SK-N-SH treated with all-trans-retinoic acid at 6 μM for 48 hours (cell line): Measurements from ENCODE around the gene FTO.

Source experiments
- ATAC-seq: fragments of 200-7000 bp; cut with Tn5 transposase; 3 replicates; pipeline ENCODE4 v1.9.1; 2020; ENCODE audit warnings: mild to moderate bottlenecking, moderate library complexity
- ARNTL ChIP-seq: fragments of 450-650 bp; formaldehyde crosslinking; IDR thresholded peaks from 2 replicates; pipeline ENCODE4 v1.5.0; 2020; ENCODE audit warnings: low read depth, mild to moderate bottlenecking, moderate library complexity, borderline replicate concordance
- BACH2 ChIP-seq: fragments of 250-450 bp; sonication (Bioruptor Pico); IDR thresholded peaks from 2 replicates; pipeline ENCODE4 v1.9.0; 2021; ENCODE audit warnings: mild to moderate bottlenecking, borderline replicate concordance
- CSDC2 ChIP-seq: fragments of 250-450 bp; sonication (Bioruptor Pico); IDR thresholded peaks from 2 replicates; pipeline ENCODE4 v1.5.0; 2020; ENCODE audit warnings: mild to moderate bottlenecking, moderate library complexity
- ESRRG ChIP-seq: fragments of 250-450 bp; sonication (Bioruptor Pico); IDR thresholded peaks from 2 replicates; pipeline ENCODE4 v1.6.1; 2021; ENCODE audit warnings: mild to moderate bottlenecking
- GLIS3 ChIP-seq: fragments of 250-450 bp; sonication (Bioruptor Pico); IDR thresholded peaks from 2 replicates; pipeline ENCODE4 v1.5.0; 2020; ENCODE audit warnings: mild to moderate bottlenecking, moderate library complexity
- ISL1 ChIP-seq: fragments of 250-450 bp; sonication (Bioruptor Pico); IDR thresholded peaks from 2 replicates; pipeline ENCODE4 v2.1.2; 2022; ENCODE audit warnings: mild to moderate bottlenecking, moderate library complexity
- OSR1 ChIP-seq: fragments of 250-450 bp; sonication (Bioruptor Pico); IDR thresholded peaks from 2 replicates; pipeline ENCODE4 v1.8.0; 2022; ENCODE audit warnings: moderate library complexity, mild to moderate bottlenecking, inconsistent platforms
- PATZ1 ChIP-seq: fragments of 250-450 bp; sonication (Bioruptor Pico); IDR thresholded peaks from 2 replicates; pipeline ENCODE4 v1.8.0; 2020; ENCODE audit warnings: mild to moderate bottlenecking, moderate library complexity, borderline replicate concordance
- PPARA ChIP-seq: fragments of 250-450 bp; sonication (Bioruptor Pico); IDR thresholded peaks from 2 replicates; pipeline ENCODE4 v1.5.0; 2020; ENCODE audit warnings: mild to moderate bottlenecking, borderline replicate concordance
- RARB ChIP-seq: fragments of 250-450 bp; sonication (Bioruptor Pico); IDR thresholded peaks from 2 replicates; pipeline ENCODE4 v1.8.0; 2021; ENCODE audit warnings: mild to moderate bottlenecking, moderate library complexity
- SNAI2 ChIP-seq: fragments of 250-450 bp; sonication (Bioruptor Pico); IDR thresholded peaks from 2 replicates; pipeline ENCODE4 v1.5.0; 2020; ENCODE audit warnings: mild to moderate bottlenecking, moderate library complexity
- TCF4 ChIP-seq: fragments of 250-450 bp; sonication (Bioruptor Pico); IDR thresholded peaks from 2 replicates; pipeline ENCODE4 v1.8.0; 2021; ENCODE audit warnings: mild to moderate bottlenecking, moderate library complexity, borderline replicate concordance
- TOX ChIP-seq: fragments of 250-450 bp; sonication (Bioruptor Pico); IDR thresholded peaks from 2 replicates; pipeline ENCODE4 v1.8.0; 2021; ENCODE audit warnings: mild to moderate bottlenecking, moderate library complexity, borderline replicate concordance
- TSHZ2 ChIP-seq: fragments of 250-450 bp; sonication (Bioruptor Pico); IDR thresholded peaks from 2 replicates; pipeline ENCODE4 v1.5.0; 2020; ENCODE audit warnings: mild to moderate bottlenecking, moderate library complexity
- ZC3H10 ChIP-seq: fragments of 250-450 bp; sonication (Bioruptor Pico); IDR thresholded peaks from 2 replicates; pipeline ENCODE4 v1.5.1; 2021; ENCODE audit warnings: mild to moderate bottlenecking, moderate library complexity
- ZFP3 ChIP-seq: fragments of 250-450 bp; sonication (Bioruptor Pico); IDR thresholded peaks from 2 replicates; pipeline ENCODE4 v1.5.0; 2020; ENCODE audit warnings: mild to moderate bottlenecking, moderate library complexity
- ZFP30 ChIP-seq: fragments of 450-650 bp; formaldehyde crosslinking; IDR thresholded peaks from 2 replicates; pipeline ENCODE4 v1.5.0; 2022; ENCODE audit warnings: mild to moderate bottlenecking, moderate library complexity
- ZNF565 ChIP-seq: fragments of 450-650 bp; formaldehyde crosslinking; conservative IDR thresholded peaks from 2 replicates; pipeline ENCODE4 v1.5.0; 2020; ENCODE audit warnings: low read depth, mild to moderate bottlenecking, moderate library complexity
- ZNF70 ChIP-seq: fragments of 450-650 bp; formaldehyde crosslinking; IDR thresholded peaks from 2 replicates; pipeline ENCODE4 v1.5.0; 2020; ENCODE audit warnings: mild to moderate bottlenecking, moderate library complexity
- ZNF8 ChIP-seq: fragments of 450-650 bp; formaldehyde crosslinking; IDR thresholded peaks from 2 replicates; pipeline ENCODE4 v1.5.0; 2020; ENCODE audit warnings: mild to moderate bottlenecking, moderate library complexity
- TF ChIP-seq, protein P1 (sequence below): fragments of 250-450 bp; sonication (Bioruptor Pico); IDR thresholded peaks from 2 replicates; pipeline ENCODE4 v1.5.1; 2021; ENCODE audit warnings: mild to moderate bottlenecking, moderate library complexity
- TF ChIP-seq, protein P2 (sequence below): fragments of 250-450 bp; sonication (Bioruptor Pico); IDR thresholded peaks from 2 replicates; pipeline ENCODE4 v1.8.0; 2021; ENCODE audit warnings: low read depth, mild to moderate bottlenecking, moderate library complexity, borderline replicate concordance

FTO gene

GRCh38 chr16:54006693-54007092, 302.7 kb downstream of the FTO start:
- TF ChIP-seq GLIS3 (CRISPR knock-in tag) (no peak), ZFP30 (CRISPR knock-in tag) (no peak), TSHZ2 (CRISPR knock-in tag) (no peak), ISL1 (CRISPR knock-in tag) (no peak), BACH2 (no peak), PATZ1 (CRISPR knock-in tag) (no peak), ARNTL (no peak), OSR1 (no peak), ZNF8 (CRISPR knock-in tag) (no peak)
- no peak for ATAC-seq

DNA sequence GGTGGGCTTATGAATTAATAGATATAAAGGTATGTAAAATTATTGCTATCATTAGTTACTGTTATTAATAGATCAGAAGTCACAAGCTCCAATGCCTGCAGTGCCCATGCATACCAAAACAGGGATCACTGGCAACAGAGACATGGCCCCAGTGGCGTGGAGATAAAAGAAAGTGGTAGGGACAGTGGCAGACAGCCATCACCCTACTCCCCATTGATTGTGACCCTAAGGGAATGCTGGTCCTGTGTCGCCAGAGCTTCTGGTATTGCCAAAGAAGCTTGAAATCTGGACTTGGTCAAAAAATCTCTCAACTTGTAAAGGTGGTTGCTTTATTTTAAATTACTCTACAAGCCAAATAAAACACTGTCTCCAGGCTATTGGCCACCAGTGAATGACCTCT, 303.5 kb downstream of the FTO start:
- TF ChIP-seq ZNF565, result no peak
- TF ChIP-seq ISL1 (CRISPR knock-in tag), result no peak
- no peak for TF ChIP-seq TCF4 (CRISPR knock-in tag)
- TF ChIP-seq ESRRG (CRISPR knock-in tag), result no peak
- TF ChIP-seq BACH2, result no peak
- TF ChIP-seq ZFP3 (CRISPR knock-in tag), result no peak
- TF ChIP-seq GLIS3 (CRISPR knock-in tag), result no peak
- TF ChIP-seq TSHZ2 (CRISPR knock-in tag), result no peak
- TF ChIP-seq PPARA (CRISPR knock-in tag), result no peak
- no peak for TF ChIP-seq SNAI2 (CRISPR knock-in tag)
- TF ChIP-seq RARB (CRISPR knock-in tag), result no peak
- TF ChIP-seq ZNF8 (CRISPR knock-in tag), result no peak
- TF ChIP-seq CSDC2 (CRISPR knock-in tag), result no peak
- TF ChIP-seq ZFP30 (CRISPR knock-in tag), result no peak
- no peak for TF ChIP-seq OSR1
- TF ChIP-seq, all 23 proteins: peak for 0
- no peak for ATAC-seq

DNA sequence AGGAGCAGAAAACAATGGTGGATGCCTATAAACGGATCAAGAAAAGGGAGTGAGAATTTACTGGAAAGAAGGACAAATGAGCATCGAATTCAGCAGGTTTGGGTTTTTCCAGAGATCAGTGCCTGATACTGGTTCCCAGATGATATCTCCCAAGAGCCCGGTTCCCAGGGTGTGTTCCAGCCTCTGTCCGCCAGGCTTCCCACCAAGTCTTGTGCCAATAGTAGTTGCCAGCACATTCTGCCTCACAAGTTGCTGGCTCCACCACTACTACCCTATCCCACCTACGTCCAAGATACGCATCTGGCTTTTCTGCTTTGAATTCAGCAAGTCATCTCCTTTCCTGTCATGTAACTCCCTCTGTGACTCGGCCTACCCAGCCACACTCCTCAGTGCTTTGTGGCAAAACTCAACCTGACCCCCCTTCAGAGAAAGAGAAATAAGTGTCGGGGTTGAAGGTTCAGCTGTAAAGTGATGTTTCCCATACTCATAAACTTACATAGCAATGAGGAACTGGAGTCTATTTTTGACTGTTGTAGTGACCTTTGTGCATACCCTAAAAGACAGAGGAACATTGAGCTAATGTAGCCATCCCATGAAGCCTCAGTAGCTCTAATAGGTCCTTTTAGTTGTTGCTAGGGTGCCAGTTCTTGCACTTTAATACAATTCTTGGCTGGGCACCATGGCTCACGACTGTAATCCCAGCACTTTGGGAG, 305.7 kb downstream of the FTO start:
- TF ChIP-seq ZFP30 (CRISPR knock-in tag) (no peak), RARB (CRISPR knock-in tag) (no peak), ZNF565 (no peak)
- ATAC-seq, result no peak

- ATAC-seq, result no peak
- TF ChIP-seq SNAI2 (CRISPR knock-in tag) (no peak), ZNF565 (no peak), GLIS3 (CRISPR knock-in tag) (no peak)
Measured at GRCh38 chr16:54015147-54015546, 311.2 kb downstream of the FTO start.

DNA sequence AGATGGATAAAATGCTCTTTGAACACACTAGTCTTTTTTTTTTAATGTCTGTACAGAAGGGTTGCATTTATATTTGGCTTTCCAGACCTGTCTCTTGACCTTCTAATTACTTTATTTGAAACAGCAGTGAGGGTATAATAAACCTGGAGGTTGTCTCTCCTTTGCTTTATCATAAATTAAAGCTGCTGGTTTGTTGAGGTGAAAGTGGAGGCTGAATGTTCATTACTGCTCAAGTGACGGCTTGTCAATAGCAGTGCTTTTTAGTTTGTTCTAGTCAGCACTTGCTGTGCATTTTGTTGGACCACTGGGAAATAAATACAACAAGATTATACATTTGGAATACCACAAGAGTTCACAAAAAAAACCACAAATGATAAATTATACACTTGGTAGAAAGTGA, 318.4 kb downstream of the FTO start:
- TF ChIP-seq, protein P1, sequence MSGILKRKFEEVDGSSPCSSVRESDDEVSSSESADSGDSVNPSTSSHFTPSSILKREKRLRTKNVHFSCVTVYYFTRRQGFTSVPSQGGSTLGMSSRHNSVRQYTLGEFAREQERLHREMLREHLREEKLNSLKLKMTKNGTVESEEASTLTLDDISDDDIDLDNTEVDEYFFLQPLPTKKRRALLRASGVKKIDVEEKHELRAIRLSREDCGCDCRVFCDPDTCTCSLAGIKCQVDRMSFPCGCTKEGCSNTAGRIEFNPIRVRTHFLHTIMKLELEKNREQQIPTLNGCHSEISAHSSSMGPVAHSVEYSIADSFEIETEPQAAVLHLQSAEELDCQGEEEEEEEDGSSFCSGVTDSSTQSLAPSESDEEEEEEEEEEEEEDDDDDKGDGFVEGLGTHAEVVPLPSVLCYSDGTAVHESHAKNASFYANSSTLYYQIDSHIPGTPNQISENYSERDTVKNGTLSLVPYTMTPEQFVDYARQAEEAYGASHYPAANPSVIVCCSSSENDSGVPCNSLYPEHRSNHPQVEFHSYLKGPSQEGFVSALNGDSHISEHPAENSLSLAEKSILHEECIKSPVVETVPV (CRISPR knock-in tag), result no peak
- TF ChIP-seq TCF4 (CRISPR knock-in tag) (no peak), RARB (CRISPR knock-in tag) (no peak), ZC3H10 (no peak), TOX (no peak), ZNF8 (CRISPR knock-in tag) (no peak), ESRRG (CRISPR knock-in tag) (no peak), OSR1 (no peak), ZNF565 (no peak), ZNF70 (no peak), PPARA (CRISPR knock-in tag) (no peak), ISL1 (CRISPR knock-in tag) (no peak), CSDC2 (CRISPR knock-in tag) (no peak), BACH2 (no peak)
- TF ChIP-seq, protein P2, sequence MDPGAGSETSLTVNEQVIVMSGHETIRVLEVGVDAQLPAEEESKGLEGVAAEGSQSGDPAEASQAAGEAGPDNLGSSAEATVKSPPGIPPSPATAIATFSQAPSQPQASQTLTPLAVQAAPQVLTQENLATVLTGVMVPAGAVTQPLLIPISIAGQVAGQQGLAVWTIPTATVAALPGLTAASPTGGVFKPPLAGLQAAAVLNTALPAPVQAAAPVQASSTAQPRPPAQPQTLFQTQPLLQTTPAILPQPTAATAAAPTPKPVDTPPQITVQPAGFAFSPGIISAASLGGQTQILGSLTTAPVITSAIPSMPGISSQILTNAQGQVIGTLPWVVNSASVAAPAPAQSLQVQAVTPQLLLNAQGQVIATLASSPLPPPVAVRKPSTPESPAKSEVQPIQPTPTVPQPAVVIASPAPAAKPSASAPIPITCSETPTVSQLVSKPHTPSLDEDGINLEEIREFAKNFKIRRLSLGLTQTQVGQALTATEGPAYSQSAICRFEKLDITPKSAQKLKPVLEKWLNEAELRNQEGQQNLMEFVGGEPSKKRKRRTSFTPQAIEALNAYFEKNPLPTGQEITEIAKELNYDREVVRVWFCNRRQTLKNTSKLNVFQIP (CRISPR knock-in tag), result no peak
- TF ChIP-seq, all 23 proteins: peak for 0
- ATAC-seq, result no peak
